HG03565 (cell line): ENCODE data around the gene ARPC4.
"Not testable (repeated sequence)": the region's sequence is repeated elsewhere in the genome, so short reads cannot be mapped to it uniquely, and the experiment has no call there.

Experiments used
- ATAC-seq: cut with Tn5 transposase; IDR thresholded peaks from one replicate; pipeline ENCODE4 v1.9.1; 2021; ENCODE audit warnings: mild to moderate bottlenecking, moderate library complexity; ENCODE audit not compliant: unreplicated experiment

The ARPC4 gene

GRCh38 chr3:9817436-9817835, 24.6 kb downstream of the ARPC4 start:
- no peak for ATAC-seq

DNA sequence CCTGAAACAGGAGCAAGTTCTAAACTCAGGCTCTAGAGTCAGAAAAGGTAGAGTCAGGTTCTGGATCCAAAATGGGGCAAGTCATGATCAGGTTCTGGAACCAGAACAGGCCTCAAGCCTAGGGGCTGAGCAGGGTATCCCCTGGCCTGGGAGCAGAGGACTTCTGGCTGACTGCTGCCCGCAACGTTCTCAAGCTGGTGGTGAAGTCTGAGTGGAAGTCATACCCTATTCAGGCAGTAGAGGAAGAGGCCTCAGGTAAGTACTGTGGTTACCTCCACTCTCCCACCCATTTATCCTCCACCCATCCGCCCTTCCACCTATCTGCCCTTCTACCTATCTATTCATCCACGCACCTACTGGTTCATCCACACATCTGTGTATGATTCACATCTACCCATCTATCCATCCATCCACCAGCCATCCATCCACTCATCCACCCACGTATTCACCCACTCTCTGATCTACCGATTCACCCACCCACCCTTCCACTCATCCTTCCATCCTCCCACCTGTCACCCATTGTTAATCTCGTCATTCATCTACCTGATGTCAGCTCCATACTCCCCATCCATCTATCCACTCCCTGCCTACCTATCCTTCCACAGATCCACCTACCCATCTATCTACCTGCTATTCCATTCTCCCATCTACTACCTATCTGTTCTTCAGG, 25.9 kb downstream of the ARPC4 start:
- ATAC-seq: no peak

DNA sequence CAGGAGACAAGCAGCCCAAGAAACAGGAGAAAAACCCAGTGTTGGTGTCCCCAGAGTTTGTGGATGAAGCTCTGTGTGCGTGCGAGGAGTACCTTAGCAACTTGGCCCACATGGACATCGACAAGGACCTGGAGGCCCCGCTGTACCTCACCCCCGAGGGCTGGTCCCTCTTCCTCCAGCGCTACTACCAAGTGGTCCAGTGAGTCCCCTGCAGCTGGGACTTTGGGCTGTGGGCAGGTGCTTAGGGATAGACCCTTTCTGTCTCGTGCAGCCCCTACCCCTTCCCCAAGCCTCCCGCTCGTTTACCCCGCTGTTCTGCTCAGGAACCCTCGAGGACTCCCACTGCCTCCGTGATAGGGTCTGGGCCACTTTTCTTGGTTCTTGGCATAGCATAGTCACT, 27.7 kb downstream of the ARPC4 start:
- no peak for ATAC-seq

DNA sequence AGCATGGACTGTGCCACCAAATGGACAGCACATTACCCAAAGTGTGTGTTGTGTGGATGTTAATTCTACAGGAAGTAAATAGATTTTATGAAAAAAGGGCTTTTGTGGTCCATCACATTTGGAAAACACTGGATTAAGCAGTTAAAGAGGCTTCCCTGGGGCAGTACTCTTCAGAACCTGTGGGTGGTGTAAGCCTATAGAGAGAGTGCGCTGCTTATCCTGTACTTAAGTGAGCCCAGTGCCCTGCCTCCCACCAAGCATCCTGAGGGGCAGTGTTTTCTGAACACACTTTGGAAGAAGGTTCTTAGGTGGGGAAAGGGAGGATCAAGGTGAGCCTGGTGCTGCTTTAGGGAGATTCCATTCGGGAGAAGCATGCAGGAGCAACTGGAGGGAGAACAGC, 28.1 kb downstream of the ARPC4 start:
- no peak for ATAC-seq

GRCh38 chr3:9825451-9826040, 32.7 kb downstream of the ARPC4 start:
- no peak for ATAC-seq

- no peak for ATAC-seq
Measured at GRCh38 chr3:9826815-9827573, 34.1 kb downstream of the ARPC4 start.

GRCh38 chr3:9828801-9829755, 36.2 kb downstream of the ARPC4 start:
- ATAC-seq: no peak

- ATAC-seq: no peak
Measured at GRCh38 chr3:9831253-9831652, 38.4 kb downstream of the ARPC4 start.

DNA sequence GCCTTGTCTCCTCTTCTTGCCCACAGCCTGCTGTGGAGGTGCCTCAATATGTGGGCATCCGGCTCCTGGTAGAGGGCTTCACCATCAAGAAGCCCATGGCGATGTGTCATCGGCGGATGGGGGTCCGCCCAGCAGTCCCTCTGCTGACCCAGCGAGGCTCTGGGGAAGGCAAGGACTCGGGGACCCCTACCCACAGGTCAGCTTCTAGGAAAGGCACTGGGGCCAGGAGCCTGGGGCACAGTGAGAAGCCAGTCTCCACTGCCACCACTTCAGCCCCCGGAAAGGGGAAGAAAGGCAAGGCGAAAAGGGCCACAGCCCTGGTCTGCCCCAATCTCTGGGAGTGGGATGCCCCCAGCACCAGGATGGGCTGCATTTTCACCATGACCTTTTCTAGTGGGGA, 40.2 kb downstream of the ARPC4 start:
- ATAC-seq: no peak

- ATAC-seq: no peak
Measured at GRCh38 chr3:9834520-9835380, 41.9 kb downstream of the ARPC4 start.

DNA sequence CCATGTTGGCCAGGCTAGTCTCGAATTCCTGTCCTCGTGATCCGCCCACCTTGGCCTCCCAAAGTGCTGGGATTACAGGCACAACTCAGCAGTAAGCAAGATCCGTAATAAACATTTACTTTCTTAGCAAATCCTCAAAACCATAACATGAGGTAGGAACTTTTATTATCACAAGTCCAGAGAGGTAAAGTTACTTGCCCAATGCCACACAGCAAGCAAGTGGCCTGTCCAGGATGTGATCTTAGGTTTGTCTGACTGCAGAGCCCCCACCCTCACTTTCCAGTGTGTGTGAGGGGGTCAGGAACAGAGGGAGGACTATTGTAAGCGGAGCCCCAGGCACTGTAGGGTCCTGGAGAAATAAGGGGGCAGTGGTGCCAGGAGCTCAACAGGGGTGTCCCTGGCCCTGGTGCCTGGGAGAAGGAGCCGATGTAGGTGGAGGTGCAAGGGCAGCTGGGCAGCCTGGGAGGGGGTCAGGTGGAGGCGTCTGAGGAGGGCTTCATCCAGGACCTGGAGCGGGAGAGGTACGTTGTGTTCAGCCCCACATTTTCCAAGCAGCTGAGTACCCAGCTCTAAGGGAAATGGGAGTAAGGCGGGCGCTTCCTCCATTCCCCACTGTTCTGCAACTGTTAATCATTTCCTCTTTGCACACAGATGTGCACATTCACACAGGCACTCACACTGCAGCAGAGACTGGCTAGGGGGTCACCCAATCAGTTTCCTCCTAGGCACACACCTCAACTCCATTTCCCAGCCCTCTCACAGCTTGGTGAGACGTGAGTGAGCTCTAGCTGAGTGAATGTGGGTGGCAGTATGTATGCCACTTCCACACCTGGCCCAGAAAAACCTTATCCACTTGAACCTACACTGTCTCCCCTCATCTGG, 45.1 kb downstream of the ARPC4 start:
- ATAC-seq: no peak

DNA sequence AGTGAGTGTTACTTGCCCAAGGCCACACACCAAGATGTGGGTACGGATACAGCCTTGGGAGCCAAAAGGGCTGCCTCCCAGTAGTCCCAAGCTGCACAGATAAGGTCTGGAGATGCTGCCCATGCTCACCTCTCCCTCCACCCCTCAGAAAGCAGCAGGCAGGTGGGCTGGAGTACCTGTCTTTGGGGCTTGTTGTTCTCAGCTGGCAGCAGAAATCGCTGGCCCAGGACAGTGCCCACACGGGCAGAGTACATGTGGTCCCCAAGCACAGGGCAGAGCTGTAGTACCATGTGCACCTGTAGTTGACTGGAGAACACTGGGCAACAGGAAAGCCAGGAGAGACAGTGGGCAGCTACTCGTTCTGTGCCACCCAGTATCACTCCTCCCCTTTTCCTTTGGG, 46.0 kb downstream of the ARPC4 start:
- ATAC-seq: no peak

GRCh38 chr3:9841015-9841414, 48.1 kb downstream of the ARPC4 start:
- ATAC-seq: no peak

DNA sequence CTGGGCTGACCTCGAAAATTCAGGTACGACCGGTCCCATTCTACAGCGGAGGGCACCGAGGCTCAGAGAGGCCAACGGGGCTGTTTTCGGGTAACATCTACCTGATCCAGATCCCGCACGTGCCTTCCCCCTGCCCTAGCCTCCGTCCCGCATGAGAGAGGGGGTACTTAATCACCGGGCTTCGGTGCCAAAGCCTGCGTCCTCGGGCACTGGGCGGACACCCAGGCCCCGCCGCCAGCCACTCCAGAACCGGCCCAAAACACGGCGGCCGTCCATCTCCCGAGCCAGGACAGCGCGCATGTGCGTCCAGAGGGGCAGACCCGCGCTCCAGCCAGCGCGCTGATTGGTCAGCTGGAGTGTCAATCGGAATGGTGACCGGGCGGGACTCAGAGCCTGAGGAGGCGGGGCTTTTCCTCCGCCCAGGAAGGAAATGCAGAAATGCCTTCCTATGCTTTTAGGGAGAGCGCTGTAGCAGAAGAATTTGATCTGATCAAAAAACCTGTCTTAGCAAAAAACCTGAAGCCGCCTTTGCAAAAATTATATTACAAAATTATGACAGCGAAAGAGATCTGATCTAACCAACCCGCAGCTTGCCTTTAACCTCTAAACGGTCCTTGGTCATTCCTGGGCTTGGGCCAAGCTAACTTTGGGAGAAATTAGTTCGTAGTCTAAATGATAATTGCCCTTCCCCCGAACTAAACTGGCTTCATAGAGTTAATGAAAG, 51.0 kb downstream of the ARPC4 start, which contains the start of gene RPUSD3:
Gene RPUSD3 (minus strand): TSS at position 294 of the 724 bp plus-strand sequence. CDS start 18 bp downstream, at position 276.
- ATAC-seq: peak; percentile 91

GRCh38 chr3:9846231-9846630, 53.3 kb downstream of the ARPC4 start:
- no peak for ATAC-seq

DNA sequence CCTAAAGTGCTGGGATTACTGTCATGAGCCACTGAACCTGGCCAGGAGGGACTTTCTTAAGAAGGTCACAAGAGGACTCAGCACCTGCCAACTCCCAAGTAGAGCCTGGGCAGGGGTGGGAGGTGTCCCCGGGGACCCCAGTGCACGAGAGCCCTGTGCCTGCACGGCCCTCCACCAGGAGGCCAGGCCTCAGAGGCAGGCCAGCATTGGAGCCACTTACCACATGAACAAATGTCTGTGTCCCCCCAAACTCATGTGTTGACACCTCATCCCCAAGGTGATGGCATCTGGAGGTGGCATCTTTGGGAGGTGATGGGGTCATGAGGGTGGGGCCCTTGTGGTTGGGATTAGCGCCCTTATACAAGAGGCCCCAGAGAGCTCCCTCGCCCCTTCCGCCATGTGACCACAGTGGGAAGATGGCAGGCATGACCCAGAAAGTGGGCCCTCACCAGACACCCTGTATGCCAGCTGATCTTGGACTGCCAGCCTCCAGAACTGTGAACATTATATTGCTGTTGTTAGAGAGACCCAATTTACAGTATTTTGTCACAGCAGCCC, 54.1 kb downstream of the ARPC4 start:
- no peak for ATAC-seq

GRCh38 chr3:9847870-9848269, 55.0 kb downstream of the ARPC4 start:
- ATAC-seq: not testable (repeated sequence)

DNA sequence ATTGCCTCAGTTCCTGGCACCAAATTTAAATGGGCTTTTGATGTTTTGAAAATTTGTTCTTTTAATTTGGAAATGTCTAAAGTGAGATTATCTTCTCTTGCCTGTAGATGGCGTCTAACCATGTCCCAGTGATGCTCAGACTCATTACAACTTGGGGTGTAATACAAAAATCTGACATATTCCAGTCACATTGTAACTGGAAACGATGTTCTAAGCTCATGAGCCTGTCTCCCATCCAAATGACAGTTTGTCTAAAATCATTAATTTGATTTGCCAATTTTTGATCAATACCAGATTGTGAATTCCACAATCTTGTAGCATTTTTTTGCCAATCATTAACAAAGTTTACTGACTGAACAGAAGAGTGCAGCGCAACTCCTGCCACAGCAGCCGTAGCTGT, 56.0 kb downstream of the ARPC4 start:
- ATAC-seq: not testable (repeated sequence)
